ENCODE results near the gene GLG1.
A peak's percentile ranks its signal among the peaks of the same experiment; 100 is the strongest.

GLG1 gene

GRCh38 chr16:74611721-74612120, 4.8 kb upstream of the GLG1 start:
- in situ Hi-C loops (cut with HindIII; ENCODE audit: low sequenced_read_pairs) = no loop called here
- TF ChIP-seq CTCF (IDR thresholded peaks at IDR 0.05; ENCODE audit: low read depth, low read length, missing control alignments) = no peak
- H3K4me3 ChIP-seq (ENCODE audit: low read depth, low read length) = no peak overlapping the region
- DNase-seq (ENCODE audit: low read depth) = no peak

GRCh38 chr16:74608944-74609343, 2.0 kb upstream of the GLG1 start:
- no peak for DNase-seq (ENCODE audit: low read depth)
- TF ChIP-seq CTCF (IDR thresholded peaks at IDR 0.05; ENCODE audit: low read depth, low read length, missing control alignments) = no peak
- no peak overlapping the region for H3K4me3 ChIP-seq (ENCODE audit: low read depth, low read length)
- in situ Hi-C loops (cut with HindIII; ENCODE audit: low sequenced_read_pairs) = no loop called here

- TF ChIP-seq CTCF (IDR thresholded peaks at IDR 0.05; ENCODE audit: low read depth, low read length, missing control alignments) = no peak
- no peak for DNase-seq (ENCODE audit: low read depth)
- in situ Hi-C loops (cut with HindIII; ENCODE audit: low sequenced_read_pairs) = no loop called here
- H3K4me3 ChIP-seq (ENCODE audit: low read depth, low read length) = no peak overlapping the region
Observed at GRCh38 chr16:74608381-74608780, 1.5 kb upstream of the GLG1 start.

GRCh38 chr16:74607962-74608356, 1.0 kb upstream of the GLG1 start:
- DNase-seq (ENCODE audit: low read depth) = no peak
- in situ Hi-C loops (cut with HindIII; ENCODE audit: low sequenced_read_pairs) = no loop called here
- H3K4me3 ChIP-seq (ENCODE audit: low read depth, low read length) = no peak overlapping the region
- no peak for TF ChIP-seq CTCF (IDR thresholded peaks at IDR 0.05; ENCODE audit: low read depth, low read length, missing control alignments)

- DNase-seq (ENCODE audit: low read depth) = no peak
- in situ Hi-C loops (cut with HindIII; ENCODE audit: low sequenced_read_pairs) = no loop called here
- H3K4me3 ChIP-seq (ENCODE audit: low read depth, low read length) = peak overlapping the region; percentile 91
- TF ChIP-seq CTCF (IDR thresholded peaks at IDR 0.05; ENCODE audit: low read depth, low read length, missing control alignments) = no peak
Observed at GRCh38 chr16:74607310-74607961, 522 bp upstream of the GLG1 start.

- H3K4me3 ChIP-seq (ENCODE audit: low read depth, low read length) = peak overlapping the region; percentile 91
- in situ Hi-C loops (cut with HindIII; ENCODE audit: low sequenced_read_pairs) = no loop called here
- DNase-seq (ENCODE audit: low read depth) = no peak
- TF ChIP-seq CTCF (IDR thresholded peaks at IDR 0.05; ENCODE audit: low read depth, low read length, missing control alignments) = no peak
Observed at GRCh38 chr16:74605746-74606520, 981 bp downstream of the GLG1 start.

Data from astrocyte of the cerebellum (primary cell).